KMS-11 (cell line): ENCODE measurements around the gene FNBP1L.

Source experiments
- H2AFZ ChIP-seq: fragments of 200-600 bp; sonication (generic); 2 replicates; pipeline ENCODE4 v1.6.1; 2016; ENCODE audit warnings: antibody characterized with exemption, mixed run types, low read depth
- H3K27ac ChIP-seq: fragments of 200-600 bp; sonication (generic); 2 replicates; pipeline ENCODE4 v1.6.1; 2016; ENCODE audit warnings: mild to moderate bottlenecking, mixed run types
- H3K27me3 ChIP-seq: fragments of 200-600 bp; sonication (generic); 2 replicates; pipeline ENCODE4 v1.6.1; 2017; ENCODE audit warnings: mild to moderate bottlenecking, low read depth, mixed run types, moderate library complexity; ENCODE audit not compliant: insufficient read depth
- H3K36me3 ChIP-seq: fragments of 200-600 bp; sonication (generic); 2 replicates; pipeline ENCODE4 v1.6.1; 2017; ENCODE audit warnings: mild to moderate bottlenecking, mixed run types; ENCODE audit not compliant: insufficient read depth
- H3K4me1 ChIP-seq: fragments of 200-600 bp; sonication (generic); 2 replicates; pipeline ENCODE4 v1.6.1; 2016; ENCODE audit warnings: mild to moderate bottlenecking, low read depth, mixed run types; ENCODE audit not compliant: poor library complexity, severe bottlenecking
- H3K4me2 ChIP-seq: fragments of 200-600 bp; sonication (generic); 2 replicates; pipeline ENCODE4 v1.7.0; 2016; ENCODE audit warnings: mild to moderate bottlenecking, mixed run types
- H3K4me3 ChIP-seq: fragments of 200-600 bp; sonication (generic); IDR thresholded peaks from 2 replicates; pipeline ENCODE4 v1.6.1; 2017; ENCODE audit warnings: low read depth, low read length, mixed read lengths; ENCODE audit not compliant: insufficient read depth
- H3K79me2 ChIP-seq: fragments of 200-600 bp; sonication (generic); 2 replicates; pipeline ENCODE4 v1.6.1; 2016; ENCODE audit warnings: low read depth, mixed run types; ENCODE audit not compliant: insufficient read depth
- H3K9ac ChIP-seq: fragments of 200-600 bp; sonication (generic); 2 replicates; pipeline ENCODE4 v1.6.1; 2016; ENCODE audit warnings: mild to moderate bottlenecking, mixed run types
- H4K20me1 ChIP-seq: fragments of 200-600 bp; sonication (generic); 2 replicates; pipeline ENCODE4 v1.6.1; 2016; ENCODE audit warnings: mild to moderate bottlenecking, mixed run types; ENCODE audit not compliant: insufficient read depth
- CTCF ChIP-seq: fragments of 200-600 bp; sonication (generic); conservative IDR thresholded peaks from 2 replicates; pipeline ENCODE4 v1.6.1; 2017; ENCODE audit warnings: low read depth, mild to moderate bottlenecking, antibody characterized with exemption, low read length, moderate library complexity, mixed read lengths

FNBP1L gene

GRCh38 chr1:93533677-93534076 lies 85.8 kb downstream of the FNBP1L start:
- Histone ChIP-seq H4K20me1 (no peaks in the 10 kb centered on the region), H3K79me2 (no peaks in the 10 kb centered on the region), H3K36me3 (no peaks in the 10 kb centered on the region), H3K9ac (no peak overlapping the region), H3K27me3 (no peaks in the 10 kb centered on the region), H2AFZ (no peak overlapping the region), H3K4me2 (no peak overlapping the region), H3K27ac (no peak overlapping the region), H3K4me1 (no peaks in the 10 kb centered on the region), H3K4me3 (no peak overlapping the region)
- no peak for TF ChIP-seq CTCF

GRCh38 chr1:93537396-93537795 lies 89.5 kb downstream of the FNBP1L start:
- no peak overlapping the region for H3K4me2 ChIP-seq
- no peaks in the 10 kb centered on the region for H3K27me3 ChIP-seq
- no peak overlapping the region for H3K27ac ChIP-seq
- no peak overlapping the region for H2AFZ ChIP-seq
- TF ChIP-seq CTCF, result no peak
- no peaks in the 10 kb centered on the region for H3K79me2 ChIP-seq
- no peaks in the 10 kb centered on the region for H3K4me1 ChIP-seq
- H3K9ac ChIP-seq, result no peak overlapping the region
- H3K4me3 ChIP-seq, result no peak overlapping the region
- H3K36me3 ChIP-seq, result no peaks in the 10 kb centered on the region
- H4K20me1 ChIP-seq, result no peaks in the 10 kb centered on the region

GRCh38 chr1:93537924-93538323 lies 90.0 kb downstream of the FNBP1L start:
- Histone ChIP-seq H2AFZ (no peak overlapping the region), H4K20me1 (no peaks in the 10 kb centered on the region), H3K4me1 (no peaks in the 10 kb centered on the region), H3K27me3 (no peaks in the 10 kb centered on the region), H3K36me3 (no peaks in the 10 kb centered on the region), H3K79me2 (no peaks in the 10 kb centered on the region), H3K4me3 (no peak overlapping the region), H3K4me2 (no peak overlapping the region), H3K27ac (no peak overlapping the region), H3K9ac (no peak overlapping the region)
- TF ChIP-seq CTCF, result no peak

- no peaks in the 10 kb centered on the region for H3K36me3 ChIP-seq
- H3K79me2 ChIP-seq, result no peaks in the 10 kb centered on the region
- H3K9ac ChIP-seq, result no peak overlapping the region
- no peak overlapping the region for H2AFZ ChIP-seq
- H3K4me3 ChIP-seq, result no peak overlapping the region
- H3K27me3 ChIP-seq, result no peaks in the 10 kb centered on the region
- no peaks in the 10 kb centered on the region for H3K4me1 ChIP-seq
- no peak for TF ChIP-seq CTCF
- no peaks in the 10 kb centered on the region for H4K20me1 ChIP-seq
- no peak overlapping the region for H3K27ac ChIP-seq
- H3K4me2 ChIP-seq, result no peak overlapping the region
Measured at GRCh38 chr1:93541045-93541444, 93.1 kb downstream of the FNBP1L start.

GRCh38 chr1:93542398-93542797 lies 94.5 kb downstream of the FNBP1L start:
- Histone ChIP-seq H3K79me2 (no peaks in the 10 kb centered on the region), H2AFZ (no peak overlapping the region), H4K20me1 (no peaks in the 10 kb centered on the region), H3K27ac (no peak overlapping the region), H3K4me3 (no peak overlapping the region), H3K27me3 (no peaks in the 10 kb centered on the region), H3K4me2 (no peak overlapping the region), H3K4me1 (no peaks in the 10 kb centered on the region), H3K9ac (no peak overlapping the region), H3K36me3 (no peaks in the 10 kb centered on the region)
- TF ChIP-seq CTCF, result no peak
